ENCODE measurements around the gene CACNG5.

Gene CACNG5

GRCh38 chr17:66909804-66910373 lies 75.0 kb downstream of the CACNG5 start:
- DNase-seq, result no peak

GRCh38 chr17:66910651-66911285 lies 75.9 kb downstream of the CACNG5 start:
- DNase-seq, result no peak

GRCh38 chr17:66915204-66915611 lies 80.3 kb downstream of the CACNG5 start:
- peak; percentile 78 for DNase-seq

GRCh38 chr17:66915792-66916191 lies 80.9 kb downstream of the CACNG5 start:
- DNase-seq, result no peak

GRCh38 chr17:66916946-66917345 lies 82.0 kb downstream of the CACNG5 start:
- DNase-seq, result no peak

GRCh38 chr17:66918896-66919295 lies 84.0 kb downstream of the CACNG5 start:
- DNase-seq, result no peak

- DNase-seq, result no peak
Observed at GRCh38 chr17:66920435-66920834, 85.5 kb downstream of the CACNG5 start.

- DNase-seq, result peak; percentile 14
Observed at GRCh38 chr17:66920950-66921349, 86.0 kb downstream of the CACNG5 start.

- DNase-seq, result no peak
Observed at GRCh38 chr17:66923886-66924285, 89.0 kb downstream of the CACNG5 start.

GRCh38 chr17:66925811-66926500 lies 91.0 kb downstream of the CACNG5 start:
- DNase-seq, result peak; percentile 22

- DNase-seq, result no peak
Observed at GRCh38 chr17:66928949-66929348, 94.0 kb downstream of the CACNG5 start.

- DNase-seq, result no peak
Observed at GRCh38 chr17:66929591-66929990, 94.7 kb downstream of the CACNG5 start.

GRCh38 chr17:66930933-66931332 lies 96.0 kb downstream of the CACNG5 start:
- DNase-seq, result no peak

- no peak for DNase-seq
Observed at GRCh38 chr17:66932311-66932710, 97.4 kb downstream of the CACNG5 start.

GRCh38 chr17:66934040-66934439 lies 99.1 kb downstream of the CACNG5 start:
- DNase-seq, result no peak

Measured in NCI-H226 (cell line).